ENCODE results near the gene DNAAF1. TPM values are rescaled to one million over a fixed set of nuclear protein-coding genes. Genes with fewer than 3 reads are reported as not detected.

Gene DNAAF1
- polyA plus RNA-seq, 2 donors = 0.20 to 0.39 TPM

GRCh38 chr16:84174396-84174795, 29.3 kb downstream of the DNAAF1 start:
- H3K4me3 ChIP-seq (ENCODE audit: low read depth in 1 of 2, low read length in 2 of 2) = no peak overlapping the region
- no peaks in the 10 kb centered on the region for H3K9me3 ChIP-seq (ENCODE audit: control insufficient read depth in 2 of 2, insufficient read depth in 1 of 2, low read depth in 1 of 2, low read length in 1 of 2)
- H3K27me3 ChIP-seq (ENCODE audit: control insufficient read depth in 1 of 2, insufficient read depth in 2 of 2, low read length in 2 of 2) = no peaks in the 10 kb centered on the region
- no peak overlapping the region for H3K27ac ChIP-seq (ENCODE audit: low read depth in 2 of 2, low read length in 1 of 2)
- peaks cover 12 to 14% of the 10 kb centered on the region in 2 donors for H3K4me1 ChIP-seq (ENCODE audit: control insufficient read depth in 2 of 2, insufficient read depth in 2 of 2, low read length in 1 of 2)
- peaks cover 7 to 13% of the 10 kb centered on the region in 2 donors for H3K36me3 ChIP-seq (ENCODE audit: control insufficient read depth in 2 of 2, insufficient read depth in 2 of 2, low read length in 1 of 2)
- 70 to 72% methylated on average over 11 of the region's 11 CpGs for WGBS, 2 donors

- no peak overlapping the region for H3K4me3 ChIP-seq (ENCODE audit: low read depth in 1 of 2, low read length in 2 of 2)
- H3K27me3 ChIP-seq (ENCODE audit: control insufficient read depth in 1 of 2, insufficient read depth in 2 of 2, low read length in 2 of 2) = no peaks in the 10 kb centered on the region
- 32 to 62% methylated on average over 10 of the region's 10 CpGs for WGBS, 2 donors
- peaks cover 7 to 22% of the 10 kb centered on the region in 2 donors for H3K36me3 ChIP-seq (ENCODE audit: control insufficient read depth in 2 of 2, insufficient read depth in 2 of 2, low read length in 1 of 2)
- no peaks in the 10 kb centered on the region for H3K9me3 ChIP-seq (ENCODE audit: control insufficient read depth in 2 of 2, insufficient read depth in 1 of 2, low read depth in 1 of 2, low read length in 1 of 2)
- no peak overlapping the region for H3K27ac ChIP-seq (ENCODE audit: low read depth in 2 of 2, low read length in 1 of 2)
- H3K4me1 ChIP-seq (ENCODE audit: control insufficient read depth in 2 of 2, insufficient read depth in 2 of 2, low read length in 1 of 2) = peaks cover 12 to 14% of the 10 kb centered on the region in 2 donors
These were observed 30.4 kb downstream of the DNAAF1 start for GRCh38 chr16:84175350-84176081.

GRCh38 chr16:84176192-84177053, 31.3 kb downstream of the DNAAF1 start:
- peaks cover 7 to 30% of the 10 kb centered on the region in 2 donors for H3K36me3 ChIP-seq (ENCODE audit: control insufficient read depth in 2 of 2, insufficient read depth in 2 of 2, low read length in 1 of 2)
- no peaks in the 10 kb centered on the region for H3K9me3 ChIP-seq (ENCODE audit: control insufficient read depth in 2 of 2, insufficient read depth in 1 of 2, low read depth in 1 of 2, low read length in 1 of 2)
- WGBS, 2 donors = 49 to 51% methylated on average over 18 of the region's 18 CpGs
- H3K27me3 ChIP-seq (ENCODE audit: control insufficient read depth in 1 of 2, insufficient read depth in 2 of 2, low read length in 2 of 2) = no peaks in the 10 kb centered on the region
- H3K4me1 ChIP-seq (ENCODE audit: control insufficient read depth in 2 of 2, insufficient read depth in 2 of 2, low read length in 1 of 2) = peaks cover 12 to 14% of the 10 kb centered on the region in 2 donors
- H3K27ac ChIP-seq (ENCODE audit: low read depth in 2 of 2, low read length in 1 of 2) = peak overlapping the region; percentile 56 to 63
- H3K4me3 ChIP-seq (ENCODE audit: low read depth in 1 of 2, low read length in 2 of 2) = no peak overlapping the region

- H3K27ac ChIP-seq (ENCODE audit: low read depth in 2 of 2, low read length in 1 of 2) = peak overlapping the region; percentile 63 to 68
These were observed 32.6 kb downstream of the DNAAF1 start for GRCh38 chr16:84177741-84178073.

GRCh38 chr16:84178146-84178765, 33.1 kb downstream of the DNAAF1 start:
- Histone ChIP-seq H3K9me3 (ENCODE audit: control insufficient read depth in 2 of 2, insufficient read depth in 1 of 2, low read depth in 1 of 2, low read length in 1 of 2) (no peaks in the 10 kb centered on the region), H3K36me3 (ENCODE audit: control insufficient read depth in 2 of 2, insufficient read depth in 2 of 2, low read length in 1 of 2) (peaks cover 7 to 47% of the 10 kb centered on the region in 2 donors), H3K27ac (ENCODE audit: low read depth in 2 of 2, low read length in 1 of 2) (peak overlapping the region in 1 of 2 donors; percentile 68)

More at GRCh38 chr16:84177741-84178073, 32.6 kb downstream of the DNAAF1 start:
- Histone ChIP-seq H3K4me3 (ENCODE audit: low read depth in 1 of 2, low read length in 2 of 2) (no peak overlapping the region), H3K27me3 (ENCODE audit: control insufficient read depth in 1 of 2, insufficient read depth in 2 of 2, low read length in 2 of 2) (no peaks in the 10 kb centered on the region), H3K9me3 (ENCODE audit: control insufficient read depth in 2 of 2, insufficient read depth in 1 of 2, low read depth in 1 of 2, low read length in 1 of 2) (no peaks in the 10 kb centered on the region), H3K36me3 (ENCODE audit: control insufficient read depth in 2 of 2, insufficient read depth in 2 of 2, low read length in 1 of 2) (peaks cover 7 to 42% of the 10 kb centered on the region in 2 donors), H3K4me1 (ENCODE audit: control insufficient read depth in 2 of 2, insufficient read depth in 2 of 2, low read length in 1 of 2) (peaks cover 12 to 14% of the 10 kb centered on the region in 2 donors)
- 25 to 49% methylated on average over 9 of the region's 9 CpGs for WGBS, 2 donors

GRCh38 chr16:84178892-84179611, 33.9 kb downstream of the DNAAF1 start:
- peaks cover 7 to 52% of the 10 kb centered on the region in 2 donors for H3K36me3 ChIP-seq (ENCODE audit: control insufficient read depth in 2 of 2, insufficient read depth in 2 of 2, low read length in 1 of 2)
- 91 to 95% methylated on average over 28 of the region's 28 CpGs for whole genome bisulfite sequencing, 2 donors
- H3K4me3 ChIP-seq (ENCODE audit: low read depth in 1 of 2, low read length in 2 of 2) = no peak overlapping the region

More at GRCh38 chr16:84178146-84178765, 33.1 kb downstream of the DNAAF1 start:
- Histone ChIP-seq H3K4me1 (ENCODE audit: control insufficient read depth in 2 of 2, insufficient read depth in 2 of 2, low read length in 1 of 2) (peaks cover 12 to 14% of the 10 kb centered on the region in 2 donors), H3K4me3 (ENCODE audit: low read depth in 1 of 2, low read length in 2 of 2) (no peak overlapping the region), H3K27me3 (ENCODE audit: control insufficient read depth in 1 of 2, insufficient read depth in 2 of 2, low read length in 2 of 2) (no peaks in the 10 kb centered on the region)
- WGBS, 2 donors = 79 to 85% methylated on average over 15 of the region's 15 CpGs

GRCh38 chr16:84179612-84180320, 34.7 kb downstream of the DNAAF1 start:
- Histone ChIP-seq H3K27ac (ENCODE audit: low read depth in 2 of 2, low read length in 1 of 2) (no peak overlapping the region), H3K4me1 (ENCODE audit: control insufficient read depth in 2 of 2, insufficient read depth in 2 of 2, low read length in 1 of 2) (peaks cover 12 to 14% of the 10 kb centered on the region in 2 donors)
- WGBS, 2 donors = 85 to 87% methylated on average over 32 to 33 of the region's 33 CpGs

More at GRCh38 chr16:84178892-84179611, 33.9 kb downstream of the DNAAF1 start:
- Histone ChIP-seq H3K27ac (ENCODE audit: low read depth in 2 of 2, low read length in 1 of 2) (no peak overlapping the region), H3K9me3 (ENCODE audit: control insufficient read depth in 2 of 2, insufficient read depth in 1 of 2, low read depth in 1 of 2, low read length in 1 of 2) (no peaks in the 10 kb centered on the region), H3K4me1 (ENCODE audit: control insufficient read depth in 2 of 2, insufficient read depth in 2 of 2, low read length in 1 of 2) (peaks cover 12 to 14% of the 10 kb centered on the region in 2 donors), H3K27me3 (ENCODE audit: control insufficient read depth in 1 of 2, insufficient read depth in 2 of 2, low read length in 2 of 2) (no peaks in the 10 kb centered on the region)

GRCh38 chr16:84180519-84181140, 35.5 kb downstream of the DNAAF1 start:
- Histone ChIP-seq H3K4me1 (ENCODE audit: control insufficient read depth in 2 of 2, insufficient read depth in 2 of 2, low read length in 1 of 2) (peaks cover 10 to 14% of the 10 kb centered on the region in 2 donors), H3K9me3 (ENCODE audit: control insufficient read depth in 2 of 2, insufficient read depth in 1 of 2, low read depth in 1 of 2, low read length in 1 of 2) (no peaks in the 10 kb centered on the region), H3K36me3 (ENCODE audit: control insufficient read depth in 2 of 2, insufficient read depth in 2 of 2, low read length in 1 of 2) (peaks cover 7 to 59% of the 10 kb centered on the region in 2 donors), H3K27me3 (ENCODE audit: control insufficient read depth in 1 of 2, insufficient read depth in 2 of 2, low read length in 2 of 2) (no peaks in the 10 kb centered on the region), H3K4me3 (ENCODE audit: low read depth in 1 of 2, low read length in 2 of 2) (no peak overlapping the region), H3K27ac (ENCODE audit: low read depth in 2 of 2, low read length in 1 of 2) (no peak overlapping the region)
- WGBS, 2 donors = 74 to 75% methylated on average over 21 of the region's 21 CpGs

More at GRCh38 chr16:84179612-84180320, 34.7 kb downstream of the DNAAF1 start:
- Histone ChIP-seq H3K9me3 (ENCODE audit: control insufficient read depth in 2 of 2, insufficient read depth in 1 of 2, low read depth in 1 of 2, low read length in 1 of 2) (no peaks in the 10 kb centered on the region), H3K27me3 (ENCODE audit: control insufficient read depth in 1 of 2, insufficient read depth in 2 of 2, low read length in 2 of 2) (no peaks in the 10 kb centered on the region), H3K36me3 (ENCODE audit: control insufficient read depth in 2 of 2, insufficient read depth in 2 of 2, low read length in 1 of 2) (peaks cover 7 to 55% of the 10 kb centered on the region in 2 donors), H3K4me3 (ENCODE audit: low read depth in 1 of 2, low read length in 2 of 2) (no peak overlapping the region)

Data from esophagus (tissue), 2 donors.